Measurements from ENCODE around the gene NUF2. TPM values are rescaled to one million over a fixed set of nuclear protein-coding genes. Genes with fewer than 3 reads are reported as not detected.

Gene NUF2
- 1.6 and 37.0 TPM in 2 replicates for total RNA-seq

DNA sequence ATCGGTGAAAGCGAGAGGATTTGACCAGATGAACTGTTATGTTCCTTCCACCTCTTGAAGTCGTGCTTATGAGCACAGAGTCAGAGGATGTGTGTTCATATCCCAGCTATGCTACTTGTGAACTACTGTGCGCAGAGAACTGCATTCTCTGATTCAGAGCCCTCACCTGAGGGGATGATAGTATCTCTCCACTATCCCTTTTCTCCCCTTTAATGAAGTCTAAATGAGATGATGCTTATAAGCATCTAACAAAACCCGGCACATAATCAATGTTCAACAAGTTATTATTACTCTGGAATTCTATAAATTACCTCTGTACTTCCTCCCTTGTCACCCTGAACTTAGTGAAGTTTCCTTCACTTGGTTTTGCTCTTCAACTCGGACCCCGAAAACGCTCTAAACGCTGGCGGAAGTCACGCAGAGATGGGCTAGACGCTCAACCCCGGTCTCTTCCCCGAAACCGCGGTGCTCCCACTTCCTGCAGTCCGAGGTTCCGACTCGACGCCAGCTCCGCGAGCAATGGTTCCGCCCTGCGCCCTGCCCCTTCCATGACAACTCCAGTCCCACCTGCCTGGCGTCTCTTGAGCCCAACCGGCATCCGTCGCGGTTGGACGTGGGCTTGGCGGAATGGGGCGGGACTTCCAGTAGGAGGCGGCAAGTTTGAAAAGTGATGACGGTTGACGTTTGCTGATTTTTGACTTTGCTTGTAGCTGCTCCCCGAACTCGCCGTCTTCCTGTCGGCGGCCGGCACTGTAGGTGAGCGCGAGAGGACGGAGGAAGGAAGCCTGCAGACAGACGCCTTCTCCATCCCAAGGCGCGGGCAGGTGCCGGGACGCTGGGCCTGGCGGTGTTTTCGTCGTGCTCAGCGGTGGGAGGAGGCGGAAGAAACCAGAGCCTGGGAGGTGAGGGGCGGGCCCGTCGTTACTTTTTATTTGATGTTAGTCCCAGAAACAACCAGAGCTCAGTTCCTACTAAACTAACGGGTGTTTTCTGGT lies at the start of gene NUF2:
Gene NUF2 (plus strand): TSS at position 644 of the 995 bp plus-strand sequence. CDS start 4,098 bp downstream, outside the sequence.

Other genes with a start within 250 kb of the NUF2 start
- gene RGS5, start 119.0 kb upstream of the NUF2 start, total RNA-seq, result 1.3 and 2.1 TPM in 2 replicates